GM21723 (cell line): ENCODE measurements around the gene GTSF1L.
"Not testable (repeated sequence)": the region's sequence is repeated elsewhere in the genome, so short reads cannot be mapped to it uniquely, and the experiment has no call there.

Experiments used
- ATAC-seq: cut with Tn5 transposase; IDR thresholded peaks from one replicate; pipeline ENCODE4 v1.9.1; 2021; ENCODE audit warnings: mild to moderate bottlenecking, moderate library complexity; ENCODE audit not compliant: unreplicated experiment

Gene GTSF1L

DNA sequence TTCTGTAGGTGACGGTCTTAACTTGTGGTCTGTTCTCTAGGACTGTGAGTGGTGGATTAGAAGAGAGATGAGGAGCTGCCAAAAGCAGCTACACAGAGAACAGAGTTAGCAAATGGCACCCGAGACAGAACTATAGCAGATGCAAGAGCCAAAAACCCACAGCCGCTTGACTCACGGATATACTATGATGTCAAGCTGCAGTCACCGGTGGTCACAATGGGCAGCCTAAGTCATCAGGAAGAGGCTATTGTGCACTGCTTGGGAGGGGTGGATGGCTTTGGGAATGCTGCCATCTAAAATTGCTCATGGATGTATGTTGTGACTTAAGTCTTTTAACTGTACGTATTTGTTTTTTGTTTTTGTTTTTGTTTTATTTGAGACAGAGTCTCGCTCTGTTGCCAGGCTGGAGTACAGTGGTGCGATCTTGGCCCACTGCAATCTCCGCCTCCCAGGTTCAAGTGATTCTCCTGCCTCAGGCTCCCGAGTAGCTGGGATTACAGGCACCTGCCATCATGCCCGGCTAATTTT, at the start of gene GTSF1L:
Gene GTSF1L, minus strand, starts transcription at position 192 of the 528 bp plus-strand sequence. CDS start 308 bp downstream, outside the sequence.
- no peak for ATAC-seq

DNA sequence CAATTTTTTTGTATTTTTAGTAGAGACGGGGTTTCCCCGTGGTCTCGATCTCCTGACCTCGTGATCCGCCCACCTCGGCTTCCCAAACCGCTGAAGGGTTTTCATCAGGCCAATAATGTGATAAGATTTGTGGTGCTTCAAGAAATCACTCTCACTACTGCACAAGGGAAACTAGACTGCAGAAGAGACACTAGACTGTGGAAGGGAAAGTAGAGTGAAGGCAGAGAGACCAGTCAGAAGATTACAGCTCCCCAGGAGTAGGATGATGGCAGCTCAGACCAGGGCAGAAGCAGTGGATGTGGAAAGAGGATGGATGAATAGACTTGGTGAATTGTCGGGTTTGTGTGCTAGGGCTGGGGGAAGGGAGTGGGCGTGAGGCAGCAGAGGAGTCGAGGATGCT, 48.0 kb upstream of the GTSF1L start:
- no peak for ATAC-seq

DNA sequence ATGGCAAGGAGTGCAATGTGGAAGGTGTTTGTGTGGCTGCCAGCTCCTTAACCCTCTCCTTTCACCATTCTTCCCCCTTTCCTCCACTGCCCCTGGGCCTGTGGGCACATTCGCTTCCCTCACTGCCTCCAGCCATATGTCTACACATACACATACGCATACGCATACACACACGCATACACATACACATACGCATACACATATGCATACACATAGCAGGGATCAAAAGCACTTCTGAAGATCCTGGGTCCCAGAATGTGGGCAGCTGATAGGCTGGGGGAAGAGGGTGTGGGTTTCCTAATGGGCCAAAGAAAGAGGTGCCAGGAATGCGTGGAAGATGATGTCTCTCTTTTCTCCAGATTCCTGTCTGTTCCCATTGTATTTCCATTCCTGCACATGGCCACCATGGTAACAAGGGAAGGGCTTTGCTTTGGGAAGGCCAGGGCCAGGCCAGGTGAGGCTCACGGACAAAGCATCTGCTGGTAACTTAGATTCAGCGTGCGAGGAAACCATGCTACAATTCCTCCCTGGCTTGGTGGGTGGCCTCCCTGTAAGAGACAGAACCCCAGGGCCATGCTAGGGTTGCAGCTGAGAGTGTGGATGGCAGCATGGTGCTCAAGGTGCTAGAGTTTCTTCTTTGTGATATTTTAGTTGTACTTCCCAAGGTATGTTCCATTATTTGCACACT, 44.8 kb upstream of the GTSF1L start:
- ATAC-seq = no peak

DNA sequence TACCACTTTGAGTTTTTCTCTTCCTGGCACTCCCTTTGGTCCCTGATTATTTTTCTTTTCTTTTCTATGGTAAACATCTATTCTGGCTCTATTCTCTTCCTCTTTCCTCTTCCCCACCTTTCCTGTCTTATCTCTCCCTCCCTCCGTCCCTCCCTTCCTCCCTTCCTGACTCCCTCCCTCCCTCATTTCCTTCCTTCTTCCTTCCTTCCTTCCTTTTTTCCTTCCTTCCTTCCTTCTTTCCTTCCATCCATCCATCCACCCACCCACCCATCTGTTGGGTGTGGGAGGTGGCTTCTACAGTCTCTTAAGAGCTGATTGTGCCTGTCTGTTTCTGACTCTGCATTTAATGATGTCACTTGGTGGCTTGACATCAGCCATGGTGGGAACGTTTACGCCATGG, 43.5 kb upstream of the GTSF1L start:
- no peak for ATAC-seq

DNA sequence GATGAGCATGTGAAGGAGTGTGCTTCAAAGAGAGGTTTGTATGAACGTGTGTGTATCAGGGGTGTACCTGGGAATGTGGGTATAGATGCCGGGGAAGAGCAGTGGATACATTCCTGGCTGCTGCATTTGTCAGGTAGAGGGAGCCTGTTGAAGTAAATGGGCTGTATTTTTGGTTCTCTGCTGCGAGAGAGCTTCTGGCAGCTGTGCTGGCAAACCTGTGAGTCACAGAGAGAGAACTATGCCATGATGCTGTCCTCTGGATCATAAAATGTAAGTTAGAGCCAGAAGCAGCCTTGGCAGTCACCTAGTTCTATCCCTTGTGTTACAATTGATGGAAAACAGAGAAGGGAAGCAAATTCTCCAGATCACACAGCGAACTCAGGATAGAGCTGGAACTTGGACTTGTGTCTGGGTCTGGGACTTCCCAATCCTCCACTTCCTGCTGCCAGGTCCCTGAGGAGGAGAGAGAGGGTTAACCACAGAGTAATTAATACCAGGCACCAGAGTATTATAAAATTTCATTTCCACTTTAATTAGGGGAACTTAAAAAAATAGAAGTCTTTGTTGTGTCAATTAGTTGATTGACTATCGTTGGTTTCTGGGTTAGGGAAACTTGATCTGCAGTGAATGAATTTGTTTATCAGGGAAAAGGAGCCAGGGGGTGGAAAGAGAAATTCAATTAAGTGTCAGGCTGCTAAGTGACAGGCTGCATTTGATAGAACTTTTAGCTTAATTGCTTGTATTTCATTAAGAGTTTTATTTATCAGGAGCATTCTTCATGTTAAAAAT, 41.1 kb upstream of the GTSF1L start:
- no peak for ATAC-seq

DNA sequence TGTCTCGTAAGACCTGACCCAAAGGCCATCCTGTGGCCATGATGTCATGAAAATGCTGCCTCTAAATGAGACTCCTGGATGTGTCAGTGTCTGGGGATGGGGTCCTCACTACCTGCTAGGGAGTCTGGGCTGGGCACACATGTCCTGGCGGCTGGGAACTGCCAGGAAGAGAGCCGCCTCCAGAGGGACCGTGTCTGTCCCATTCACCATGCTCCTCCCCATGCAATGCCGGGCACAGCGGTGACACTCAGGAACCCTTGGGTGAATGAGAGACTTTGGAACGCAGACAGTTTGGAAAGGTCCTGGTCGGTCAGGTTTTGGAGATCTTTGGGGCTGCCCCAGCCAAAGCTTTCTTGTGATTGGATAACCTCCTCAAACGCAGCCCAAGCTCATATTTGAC, 40.1 kb upstream of the GTSF1L start:
- no peak for ATAC-seq

DNA sequence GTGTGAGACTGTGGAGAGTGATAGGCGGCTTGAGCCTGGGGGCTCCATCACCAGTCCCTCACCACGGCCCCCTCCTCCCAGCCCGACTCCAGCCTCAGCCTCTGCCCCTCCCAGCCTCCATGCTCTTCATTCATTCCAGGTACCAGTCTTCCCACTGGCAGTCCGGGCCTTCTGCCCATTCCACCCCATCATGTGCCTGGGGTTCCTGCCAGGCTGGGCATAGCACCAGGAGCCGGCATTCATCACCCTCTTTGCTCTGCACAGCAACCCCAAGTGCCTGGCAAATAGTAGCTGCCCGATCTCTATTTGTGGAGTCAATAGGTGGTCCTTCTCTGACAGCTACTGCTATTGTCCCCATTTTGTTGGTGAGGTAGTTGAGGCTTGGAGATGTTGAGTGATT, 39.6 kb upstream of the GTSF1L start:
- ATAC-seq = no peak

DNA sequence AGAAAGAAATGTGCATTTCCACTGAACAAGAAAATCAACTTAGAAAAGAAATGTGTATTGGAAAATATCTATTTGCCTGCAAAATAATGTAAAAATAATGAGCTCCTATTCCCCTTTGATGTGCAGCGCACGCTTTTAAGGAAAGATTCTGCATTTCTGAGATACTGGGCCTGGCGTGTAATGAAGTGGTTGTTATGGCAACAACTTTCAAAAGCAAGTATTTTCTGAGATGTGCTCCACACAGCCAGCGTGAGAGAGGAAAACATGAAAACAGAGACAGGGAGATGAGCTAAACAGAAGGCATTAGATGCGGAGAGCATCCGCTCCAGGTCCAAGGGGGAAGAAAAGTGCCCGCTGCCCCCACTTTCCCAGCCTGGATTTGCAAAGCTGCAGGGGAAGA, 39.1 kb upstream of the GTSF1L start:
- ATAC-seq = no peak

DNA sequence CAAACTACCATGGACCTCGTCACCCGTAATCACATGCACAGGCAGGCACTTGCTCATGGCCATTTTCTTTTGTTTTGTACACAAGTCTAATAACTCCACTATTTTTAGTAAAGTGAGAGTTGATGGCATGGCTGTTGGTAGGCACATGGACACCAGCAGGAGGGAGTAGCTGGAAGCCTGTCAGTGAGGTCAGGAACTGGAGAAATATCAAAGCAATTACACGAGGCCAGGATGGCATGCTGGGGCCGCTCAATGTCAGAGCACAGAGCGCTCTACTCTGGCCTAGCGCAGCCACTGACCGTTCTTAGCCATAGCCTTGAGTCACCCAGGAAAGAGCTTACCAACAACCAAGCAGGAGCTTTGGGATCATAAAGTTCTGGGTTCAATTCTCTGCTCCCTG, 36.1 kb upstream of the GTSF1L start:
- no peak for ATAC-seq

DNA sequence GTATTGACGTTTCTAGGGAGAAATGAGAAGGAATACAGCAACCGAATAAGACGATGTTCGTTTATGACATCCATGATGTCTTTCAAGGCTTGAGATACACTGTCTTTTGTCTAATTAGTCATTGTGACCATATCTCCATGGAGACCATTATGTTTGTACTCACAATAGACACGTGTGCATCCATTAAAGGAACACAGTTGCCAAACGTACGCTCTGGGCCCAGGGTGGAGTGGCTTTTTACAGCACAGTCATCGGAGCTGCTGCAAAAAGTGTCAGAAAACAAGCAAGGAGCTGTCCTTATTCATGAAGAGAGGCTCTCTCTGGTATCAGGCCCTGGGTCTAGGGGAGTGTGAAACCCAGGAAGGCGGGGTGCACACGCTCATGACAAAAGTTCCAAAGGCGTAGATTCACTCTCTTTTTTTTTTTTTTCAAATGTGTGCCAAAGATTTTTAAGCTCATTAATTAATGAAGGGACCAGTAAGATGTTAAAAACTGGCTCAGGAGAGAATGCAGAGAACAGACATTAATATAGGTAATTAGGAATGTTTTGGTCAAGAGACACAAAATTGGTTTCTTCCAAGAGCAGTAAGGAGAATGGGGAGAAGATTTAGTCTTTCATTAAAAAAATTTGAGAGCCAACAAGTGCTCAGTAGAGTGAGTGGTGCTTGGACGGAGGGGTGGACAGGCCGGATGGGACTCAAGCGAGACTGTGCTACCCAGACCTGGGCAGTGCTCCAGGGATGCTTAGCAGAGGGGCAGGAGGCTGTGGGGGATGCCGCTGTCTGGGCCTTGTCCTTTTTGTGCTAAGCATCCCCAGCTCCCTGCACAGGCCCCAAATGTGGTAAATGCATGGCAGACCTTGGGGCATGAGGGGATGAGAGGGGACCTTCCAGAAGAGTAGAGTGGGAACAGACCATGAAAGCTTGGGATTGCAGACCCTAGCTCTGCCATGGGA, 34.9 kb upstream of the GTSF1L start:
- ATAC-seq = no peak

DNA sequence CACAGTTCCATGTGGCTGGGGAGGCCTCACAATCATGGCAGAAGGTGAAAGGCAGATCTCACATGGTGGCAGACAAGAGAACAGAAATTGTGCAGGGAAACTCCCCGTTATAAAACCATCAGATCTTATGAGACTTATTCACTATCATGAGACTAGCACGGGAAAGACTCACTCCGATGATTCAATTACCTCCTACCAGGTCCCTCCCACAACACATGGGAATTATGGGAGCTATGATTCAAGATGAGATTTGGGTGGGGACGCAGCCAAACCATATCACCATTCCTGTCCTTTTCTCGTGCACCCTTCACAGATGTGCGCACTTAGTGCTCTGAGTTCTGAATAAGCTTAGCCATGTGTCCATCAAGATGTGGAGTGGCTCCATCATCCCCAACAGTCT, 31.1 kb upstream of the GTSF1L start:
- not testable (repeated sequence) for ATAC-seq

DNA sequence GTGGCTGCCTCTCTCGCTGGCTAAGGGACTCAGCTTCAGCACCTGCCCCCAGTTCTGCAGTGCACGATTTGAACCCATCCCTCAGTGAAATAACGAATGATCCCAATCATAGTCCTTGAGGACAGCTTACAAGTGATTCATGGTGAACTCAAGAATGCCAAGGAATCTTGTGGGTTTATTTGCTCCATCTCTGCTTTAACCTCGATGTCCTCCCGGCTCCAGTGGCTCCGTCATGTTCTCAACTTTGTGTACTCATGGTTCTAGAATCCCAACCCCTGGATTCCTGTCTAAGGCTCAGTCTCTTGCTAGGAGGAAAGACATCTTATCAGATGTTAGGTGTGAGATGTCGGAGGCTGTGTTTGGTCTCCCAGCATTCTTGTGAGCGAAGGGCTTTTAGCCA, 29.0 kb upstream of the GTSF1L start:
- no peak for ATAC-seq

DNA sequence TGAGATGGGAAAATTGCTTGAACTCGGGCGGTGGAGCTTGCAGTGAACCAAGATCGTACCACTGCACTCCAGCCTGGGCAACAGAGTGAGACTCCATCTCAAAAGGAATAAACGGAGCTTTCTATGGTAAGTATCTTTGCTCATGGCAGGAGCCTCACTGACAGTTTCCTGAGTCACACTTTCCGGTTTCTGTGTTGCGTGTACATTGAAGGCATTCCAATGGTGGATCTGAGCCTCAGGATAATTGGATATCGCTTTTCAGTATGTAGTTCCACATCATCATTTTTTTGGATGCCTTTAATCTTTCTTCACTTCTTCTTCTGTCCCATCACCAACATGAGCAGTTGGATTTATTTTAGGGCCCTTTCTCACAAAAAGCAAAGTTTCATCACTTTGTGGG, 28.6 kb upstream of the GTSF1L start:
- ATAC-seq = no peak

DNA sequence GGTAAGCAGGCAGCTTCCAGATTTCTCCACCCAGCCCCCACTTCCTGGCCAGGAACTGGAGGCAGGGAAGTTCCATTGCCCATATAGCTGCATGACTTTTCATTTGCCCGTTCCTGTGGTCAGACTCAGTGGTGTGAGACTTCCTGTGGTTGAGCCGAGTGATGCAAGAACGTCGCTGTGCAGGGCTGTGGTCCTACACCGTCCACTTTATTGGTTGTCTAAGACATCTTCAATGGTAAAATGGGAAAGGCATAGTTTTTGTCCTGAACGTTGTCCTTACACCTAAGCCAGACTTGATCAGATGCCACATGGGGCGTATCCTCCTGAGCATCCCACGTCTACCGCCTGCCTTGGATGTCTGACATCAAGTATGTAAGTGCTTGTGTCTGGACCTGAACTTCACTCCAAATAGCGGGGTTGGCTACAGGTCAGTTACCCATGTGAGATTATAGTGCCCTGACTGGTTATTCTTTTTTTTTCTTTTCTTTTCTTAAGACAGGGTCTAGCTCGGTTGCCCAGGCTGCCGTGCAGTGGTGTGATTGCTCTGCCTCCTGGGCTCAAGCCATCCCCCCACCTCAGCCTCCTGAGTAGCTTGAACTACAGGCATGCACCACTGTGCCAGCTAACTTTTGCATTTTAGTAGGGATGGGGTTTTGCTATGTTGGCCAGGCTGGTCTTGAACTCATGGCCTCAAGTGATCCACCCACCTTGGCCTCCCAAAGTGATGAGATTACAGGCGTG, 25.9 kb upstream of the GTSF1L start:
- peak; percentile 57 for ATAC-seq

DNA sequence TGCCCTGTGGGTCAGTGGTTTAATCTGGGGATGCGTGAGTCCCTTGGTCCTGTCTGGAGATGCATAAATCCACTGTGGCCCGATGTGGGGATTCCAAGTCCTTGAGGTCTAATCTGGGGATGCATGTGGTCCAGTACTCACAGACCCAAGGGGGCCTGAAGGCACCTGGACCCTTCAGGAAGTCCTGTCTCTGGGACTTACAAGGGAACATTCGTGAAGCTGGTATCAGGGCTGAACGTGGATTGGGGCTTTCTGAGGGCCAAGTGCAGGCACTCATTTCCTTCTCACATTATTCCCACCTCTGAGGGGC, 25.2 kb upstream of the GTSF1L start:
- no peak for ATAC-seq

DNA sequence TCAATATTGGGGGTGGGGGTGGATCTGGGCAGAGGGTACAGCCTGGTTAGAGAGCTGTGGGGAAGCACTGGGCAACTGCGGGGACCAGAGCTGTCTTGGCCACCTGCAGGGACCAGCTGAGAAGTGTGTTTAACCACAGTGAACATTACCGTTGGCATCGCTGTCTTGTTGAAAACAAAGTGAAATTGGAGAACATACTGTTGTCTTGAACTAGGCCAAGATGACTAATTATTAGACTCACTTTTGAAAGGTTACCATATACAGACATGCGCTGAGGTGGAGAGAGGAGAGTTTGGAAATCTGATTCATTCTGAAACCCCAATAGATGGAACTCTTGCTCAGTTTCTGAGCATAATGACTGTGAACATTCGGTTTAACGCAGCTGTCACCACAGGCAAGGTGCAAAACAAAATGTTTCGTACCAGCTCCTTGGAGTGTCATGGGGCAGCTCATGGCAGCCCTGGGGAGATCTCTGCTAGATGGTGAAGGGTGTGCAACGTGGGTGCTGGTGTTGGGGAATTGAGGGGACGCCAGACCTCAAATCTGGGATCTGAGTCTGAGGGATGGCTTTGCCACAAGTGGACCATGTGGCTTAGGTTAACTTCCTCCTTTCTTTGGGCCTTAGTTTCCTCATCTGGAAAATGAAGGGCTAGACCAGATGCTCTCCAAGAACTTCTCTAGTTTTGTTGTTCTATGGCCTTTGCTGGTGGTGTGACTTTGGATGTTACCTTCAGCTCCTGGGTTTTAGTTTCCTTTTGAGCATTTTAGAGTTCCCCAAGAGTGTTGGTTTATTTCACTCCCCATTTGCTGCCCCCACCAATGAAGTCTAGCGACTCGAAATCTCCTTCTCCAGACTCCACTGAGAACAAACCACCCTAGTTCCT, 24.6 kb upstream of the GTSF1L start:
- ATAC-seq = peak; percentile 80

DNA sequence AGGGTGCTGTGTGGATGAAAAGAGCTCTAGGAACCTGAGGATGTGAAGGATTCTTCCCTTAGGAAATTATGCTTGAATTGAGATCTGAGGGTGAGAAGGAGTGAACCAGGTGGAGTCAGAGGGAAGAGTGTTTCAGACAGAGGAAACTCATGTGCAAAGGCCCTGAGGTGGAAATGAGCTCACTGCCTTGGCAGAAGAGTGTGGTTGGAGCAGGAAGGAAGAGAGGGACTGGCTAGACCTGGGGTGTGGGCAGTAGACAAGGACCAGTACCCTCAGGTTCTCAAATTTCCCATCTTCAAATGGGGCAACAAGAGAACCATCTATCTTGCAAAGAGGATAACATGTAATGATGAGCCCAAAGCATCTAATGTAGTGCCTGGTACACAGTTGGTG, 24.0 kb upstream of the GTSF1L start:
- ATAC-seq = no peak

DNA sequence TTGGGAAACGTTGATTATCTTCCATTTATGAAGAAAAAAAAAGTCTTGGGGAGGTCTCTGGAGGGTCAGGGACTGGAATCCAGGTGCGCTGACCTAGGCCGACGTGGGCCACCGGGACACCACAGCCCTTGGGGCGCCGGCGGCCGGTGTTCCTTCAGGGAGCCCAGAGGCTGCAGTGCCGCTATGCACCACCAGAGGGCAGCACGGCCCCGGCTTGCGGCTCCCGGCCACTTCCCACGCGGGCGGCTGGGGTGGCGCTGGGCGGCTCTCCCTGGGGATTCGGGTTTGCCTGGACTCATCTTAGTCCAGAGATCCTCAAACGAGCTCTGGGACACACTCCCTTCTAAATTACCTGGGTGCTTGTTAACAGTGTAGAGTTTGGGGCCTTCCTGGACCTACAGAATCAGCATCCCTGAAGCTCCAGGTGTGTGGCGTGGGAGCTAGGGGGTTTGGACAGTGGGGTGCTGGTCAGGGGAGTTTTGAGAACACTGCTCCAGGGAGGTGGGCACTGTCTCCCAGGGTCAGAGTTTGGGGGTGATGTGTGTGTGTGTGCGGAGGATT, 23.0 kb upstream of the GTSF1L start:
- no peak for ATAC-seq

DNA sequence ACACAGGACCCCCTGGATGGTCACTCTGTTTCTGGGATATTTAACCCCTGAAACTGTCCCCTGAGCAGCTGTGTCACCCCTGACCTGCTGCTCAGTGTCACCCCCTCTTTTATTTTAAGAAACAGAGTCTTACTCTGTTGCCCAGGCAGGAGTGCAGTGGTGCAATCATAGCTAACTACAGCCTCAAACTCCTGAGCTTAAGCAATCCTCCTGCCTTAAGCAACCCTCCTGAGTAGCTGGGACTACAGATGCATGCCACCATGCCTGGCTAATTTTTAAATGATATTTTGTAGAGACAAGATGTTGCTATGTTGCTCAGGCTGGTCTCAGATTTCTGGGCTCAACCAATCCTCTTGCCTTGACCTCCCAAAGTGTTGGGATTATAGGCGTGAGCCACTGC, 21.5 kb upstream of the GTSF1L start:
- ATAC-seq = no peak
